GM12892 (cell line): Measurements from ENCODE around the gene SIRT1.
"Not testable (repeated sequence)": the region's sequence is repeated elsewhere in the genome, so short reads cannot be mapped to it uniquely, and the experiment has no call there.

Experiments used
- DNase-seq: peaks from one replicate; pipeline ENCODE4 v3.0.0; 2011; ENCODE audit not compliant: insufficient read length
- FAIRE-seq: peaks from 2 replicates; lab custom pipeline; 2011; peaks lifted over from hg19 to GRCh38; lab: Jason Lieb, UNC
- POLR2A ChIP-seq: IDR thresholded peaks from 2 replicates; pipeline ENCODE4 v1.6.1; 2011; ENCODE audit warnings: low read depth, low read length, control low read depth
- POLR2AphosphoS5 ChIP-seq: IDR thresholded peaks from 2 replicates; pipeline ENCODE4 v1.6.1; 2011; ENCODE audit warnings: low read depth, low read length, control low read depth
- TAF1 ChIP-seq: IDR thresholded peaks from 2 replicates; pipeline ENCODE4 v1.6.1; 2011; ENCODE audit warnings: low read depth, mild to moderate bottlenecking, control low read depth, low read length, borderline replicate concordance

The SIRT1 gene

DNA sequence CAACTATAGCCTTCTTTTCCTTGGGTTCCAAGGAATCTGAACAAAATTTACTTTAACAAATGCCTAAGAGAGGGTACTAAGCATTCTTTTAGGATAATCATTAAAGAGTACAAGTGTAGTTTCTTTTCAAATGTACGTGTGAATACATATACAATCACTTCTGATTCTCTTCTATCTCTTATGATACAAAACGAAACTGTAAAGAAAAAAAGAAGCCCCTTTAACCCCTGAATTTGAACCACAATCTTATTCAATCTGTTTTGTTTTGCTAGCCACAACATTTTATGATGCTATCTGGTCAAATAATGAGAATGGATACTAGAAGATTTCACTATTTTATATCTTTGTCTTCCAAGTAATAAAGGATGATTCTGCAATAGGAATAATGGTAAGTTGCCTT lies 48.7 kb downstream of the SIRT1 start:
- FAIRE-seq = no peak
- no peak for DNase-seq
- no peak for TF ChIP-seq POLR2AphosphoS5
- no peak for TF ChIP-seq POLR2A
- no peak for TF ChIP-seq TAF1

DNA sequence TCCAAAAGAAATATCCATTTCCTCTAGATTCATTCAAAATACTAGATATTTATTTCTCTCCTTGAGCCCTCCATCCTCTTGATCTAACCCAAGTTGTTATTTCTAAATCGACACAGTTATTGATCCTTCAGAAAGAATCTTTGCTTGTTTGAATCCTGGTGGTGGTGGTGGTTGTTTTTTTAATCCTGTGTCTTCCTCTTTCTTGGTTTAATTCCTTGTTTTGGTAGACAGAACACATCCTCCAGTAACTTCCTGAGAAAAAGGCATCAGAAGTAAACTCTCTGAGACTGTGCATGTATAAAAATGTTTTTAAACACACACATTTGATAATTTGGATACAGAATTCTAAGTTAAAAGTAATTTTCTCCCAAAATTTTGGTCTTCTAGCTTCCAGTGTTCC lies 49.9 kb downstream of the SIRT1 start:
- no peak for DNase-seq
- FAIRE-seq = no peak
- TF ChIP-seq POLR2A (no peak), POLR2AphosphoS5 (no peak), TAF1 (no peak)

DNA sequence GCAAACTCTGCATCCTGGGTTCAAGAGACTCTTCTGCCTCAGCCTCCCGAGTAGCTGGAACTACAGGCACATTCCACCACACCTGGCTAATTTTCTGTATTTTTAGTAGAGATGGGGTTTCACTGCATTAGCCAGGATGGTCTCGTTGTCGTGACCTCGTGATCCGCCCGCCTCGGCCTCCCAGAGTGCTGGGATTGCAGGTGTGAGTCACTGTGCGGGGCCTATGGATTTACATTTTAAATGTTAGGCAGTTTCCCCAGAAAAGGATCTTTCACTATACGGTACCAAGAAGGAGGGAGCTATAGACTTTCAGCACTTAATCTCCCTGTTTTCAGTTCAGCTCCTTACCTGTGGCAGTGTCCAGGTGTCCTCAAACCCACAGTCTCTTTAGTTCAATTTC lies 50.8 kb downstream of the SIRT1 start:
- TF ChIP-seq POLR2AphosphoS5 (no peak), POLR2A (no peak), TAF1 (no peak)
- DNase-seq = no peak
- FAIRE-seq = no peak

DNA sequence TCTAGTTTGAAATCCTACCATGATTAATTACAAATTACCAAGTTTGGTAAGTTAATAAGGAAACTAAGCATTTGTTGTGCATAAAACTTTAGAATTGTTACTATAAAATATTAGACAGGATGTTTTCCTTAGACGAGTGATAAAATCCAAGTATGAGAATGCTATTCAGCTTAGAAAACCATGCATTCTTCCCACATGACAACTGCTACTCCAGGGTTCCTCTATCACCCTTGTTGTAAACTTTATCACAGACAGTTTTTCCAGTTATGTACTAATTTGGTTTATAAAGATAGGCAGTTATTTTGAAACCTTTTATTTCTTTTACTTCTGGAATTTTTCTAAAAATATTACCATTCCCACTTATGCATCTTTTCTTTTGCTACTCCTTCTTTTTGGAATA lies 52.0 kb downstream of the SIRT1 start:
- FAIRE-seq (no peak), DNase-seq (no peak)
- no peak for TF ChIP-seq POLR2A
- TF ChIP-seq TAF1 = no peak
- TF ChIP-seq POLR2AphosphoS5 = no peak

DNA sequence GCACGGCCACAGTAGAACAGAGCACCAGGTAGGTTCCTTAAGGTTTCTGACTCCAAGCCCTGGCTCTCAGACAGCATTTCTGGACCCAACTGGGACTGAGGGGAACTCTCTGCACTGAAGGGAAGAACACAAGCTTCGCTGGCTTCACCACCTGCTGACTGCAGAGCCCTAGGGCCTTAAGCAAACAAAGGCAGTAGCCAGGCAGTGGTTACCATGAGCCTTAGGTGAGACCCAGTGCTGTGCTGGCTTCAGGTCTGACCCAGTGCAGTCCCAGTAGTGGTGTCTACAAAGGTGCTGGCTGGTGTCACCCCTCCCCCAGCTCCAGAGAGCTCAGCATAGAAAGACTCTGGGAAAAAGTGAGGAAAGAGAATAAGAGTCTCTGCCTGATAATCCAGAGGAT lies 59.5 kb downstream of the SIRT1 start:
- DNase-seq = no peak
- FAIRE-seq = no peak
- no peak for TF ChIP-seq POLR2A
- TF ChIP-seq POLR2AphosphoS5 = no peak
- no peak for TF ChIP-seq TAF1

DNA sequence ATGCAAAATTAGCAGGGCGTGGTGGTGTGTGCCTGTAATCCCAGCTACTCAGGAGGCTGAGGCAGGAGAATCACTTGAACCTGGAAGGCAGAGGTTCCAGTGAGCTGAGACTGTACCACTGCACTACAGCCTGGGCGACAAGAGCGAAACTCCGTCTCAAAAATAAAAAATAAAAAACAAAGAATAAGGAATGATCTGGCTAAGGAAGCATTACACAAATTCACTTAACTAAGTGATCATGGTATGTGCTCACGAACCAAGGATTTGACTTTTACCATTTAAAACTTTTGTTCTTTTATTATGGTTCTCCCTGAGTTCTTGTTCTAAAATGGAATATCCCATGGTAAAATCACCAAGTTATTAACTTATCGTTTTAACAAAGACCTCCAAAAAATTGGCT lies 71.2 kb downstream of the SIRT1 start:
- TF ChIP-seq POLR2A (no peak), TAF1 (no peak)
- no peak for FAIRE-seq
- DNase-seq = no peak

DNA sequence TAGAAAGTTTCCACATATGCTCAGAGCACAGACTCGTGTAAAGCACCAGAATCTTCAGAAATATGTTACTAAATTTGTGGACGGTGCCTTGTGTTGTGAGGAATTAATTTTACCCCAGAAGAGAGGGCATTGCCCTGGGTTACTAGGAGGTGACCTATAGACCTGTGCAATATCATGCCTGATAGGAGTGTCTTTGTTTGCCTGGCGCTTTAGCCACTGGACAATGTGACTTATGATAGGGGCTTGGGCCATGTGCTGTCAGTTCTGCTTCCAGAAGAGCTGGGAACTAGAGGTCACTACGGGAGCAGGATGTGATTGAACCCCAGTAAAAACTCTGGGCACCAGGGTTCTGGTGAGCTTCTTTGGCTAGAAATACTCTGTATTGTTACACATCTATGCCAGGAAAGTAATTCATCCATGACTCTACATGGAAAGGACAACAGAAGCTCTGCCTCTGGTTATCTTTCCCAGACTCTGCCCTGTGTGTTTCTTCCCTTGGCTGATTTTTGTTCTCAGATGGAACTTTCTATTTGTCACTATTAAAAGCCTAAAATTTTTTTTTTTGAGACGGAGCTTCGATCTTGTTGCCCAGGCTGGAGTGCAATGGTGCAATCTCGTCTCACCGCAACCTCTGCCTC lies 75.5 kb downstream of the SIRT1 start:
- TF ChIP-seq POLR2AphosphoS5 (no peak), TAF1 (no peak)
- DNase-seq (no peak), FAIRE-seq (no peak)

DNA sequence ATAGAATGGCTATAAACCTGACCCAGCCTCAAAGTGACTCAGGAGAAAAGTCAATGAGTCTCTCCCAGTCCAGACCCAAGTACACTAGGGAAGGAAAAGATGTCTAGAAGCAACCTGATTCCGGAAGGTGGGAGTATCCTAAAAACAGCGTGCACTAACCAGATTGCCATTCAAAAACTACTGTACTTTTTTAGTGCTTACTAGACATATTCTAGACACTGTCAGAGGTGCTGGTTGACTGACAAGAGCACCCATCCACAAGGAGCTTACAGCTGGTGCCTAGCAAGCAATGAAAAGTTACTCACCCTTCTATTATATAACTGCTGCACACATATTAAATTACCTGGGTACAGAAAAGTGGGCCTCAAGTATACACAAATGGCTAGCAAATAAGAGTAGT lies 81.0 kb downstream of the SIRT1 start:
- no peak for DNase-seq
- TF ChIP-seq TAF1 (no peak), POLR2AphosphoS5 (no peak), POLR2A (no peak)
- no peak for FAIRE-seq

DNA sequence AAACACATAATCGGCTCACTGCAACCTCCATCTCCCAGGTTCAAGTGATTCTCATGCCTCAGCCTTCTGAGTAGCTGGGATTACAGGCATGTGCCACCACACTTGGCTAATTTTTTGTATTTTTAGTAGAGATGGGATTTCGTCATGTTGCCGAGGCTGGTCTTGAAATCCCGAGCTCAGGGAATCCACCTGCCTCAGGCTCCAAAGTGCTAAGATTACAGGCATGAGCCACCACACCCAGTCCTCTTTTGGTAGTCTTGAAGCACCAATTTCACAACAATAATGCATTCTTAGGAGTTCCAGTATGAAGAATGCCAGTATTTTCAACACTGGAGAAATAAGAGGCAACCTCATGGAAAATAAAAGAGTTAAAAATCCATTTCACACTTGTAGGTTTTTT lies 81.6 kb downstream of the SIRT1 start:
- not testable (repeated sequence) for DNase-seq, FAIRE-seq
